Esophagus squamous epithelium (tissue), 5 donors: Measurements from ENCODE around the gene PTMA. TPM values are rescaled to one million over a fixed set of nuclear protein-coding genes. Genes with fewer than 3 reads are reported as not detected.
"Not testable (repeated sequence)": the region's sequence is repeated elsewhere in the genome, so short reads cannot be mapped to it uniquely, and the experiment has no call there.

ENCODE experiments used
- DNase-seq: peaks from one replicate; lab custom pipeline; 2025; lab: John Stamatoyannopoulos, UW
- H3K27ac ChIP-seq, 4 donors: fragments of 200-600 bp; sonication (generic); one replicate each; pipeline ENCODE4 v1.5.1; 2016 to 2019; ENCODE audit warnings: mild to moderate bottlenecking in 1 of 4
- H3K27me3 ChIP-seq, 4 donors: fragments of 200-600 bp; sonication (generic); 1 replicate in 3 of 4; 2 replicates in 1 of 4; pipeline versions ENCODE4 v1.5.1 to v1.6.0; 2017 to 2021; ENCODE audit warnings: antibody characterized with exemption in 1 of 4
- H3K36me3 ChIP-seq, 3 donors: fragments of 200-600 bp; sonication (generic); one replicate each; pipeline ENCODE4 v1.5.1; 2016 to 2019
- H3K4me1 ChIP-seq, 3 donors: fragments of 200-600 bp; sonication (generic); one replicate each; pipeline ENCODE4 v1.5.1; 2017 to 2019
- H3K4me3 ChIP-seq, 4 donors: fragments of 200-600 bp; sonication (generic); 1 replicate in 3 of 4; 2 replicates in 1 of 4; pipeline ENCODE4 v1.5.1; 2016 to 2019; ENCODE audit warnings: mild to moderate bottlenecking in 2 of 4, moderate library complexity in 1 of 4
- H3K9me3 ChIP-seq, 3 donors: fragments of 200-600 bp; sonication (generic); one replicate each; pipeline ENCODE4 v1.5.1; 2016 to 2019
- CTCF ChIP-seq, 6 experiments: fragments of 450-650 bp in 4 of 6; fragments of 200-600 bp in 2 of 6; sonication (generic) in 2 of 6; IDR thresholded peaks; one replicate each; pipeline ENCODE4 v1.5.1; 2016 to 2019; ENCODE audit warnings: antibody characterized with exemption in 6 of 6, mild to moderate bottlenecking in 4 of 6, moderate library complexity in 4 of 6
- POLR2A ChIP-seq, 4 donors: fragments of 450-650 bp; IDR thresholded peaks; one replicate each; pipeline ENCODE4 v1.6.1; 2017; ENCODE audit warnings: antibody characterized with exemption in 4 of 4, mild to moderate bottlenecking in 4 of 4, moderate library complexity in 3 of 4
- WGBS, 2 donors: methylation state at CpG; one replicate each; pipeline ENCODE4 v1.1.5; 2018; 5-methylcytosine and 5-hydroxymethylcytosine counted together
- intact Hi-C: fragments of 100-400 bp; cut with DNase I; formaldehyde crosslinking; loops from one replicate; pipeline ENCODE4 v1.15.0; 2022
- total RNA-seq, 4 donors: library from RNA; depleted of rRNA; stranded (reverse); fragments of >200 nt; gene quantifications; one replicate each; pipeline ENCODE4 v1.1.0, GENCODE V29; 2016
- donor health status: DM: yes; HTN: yes; CAD: no.

PTMA gene
- total RNA-seq, 4 donors from 2014 or later = 670 to 1,121 (median 903) TPM

DNA sequence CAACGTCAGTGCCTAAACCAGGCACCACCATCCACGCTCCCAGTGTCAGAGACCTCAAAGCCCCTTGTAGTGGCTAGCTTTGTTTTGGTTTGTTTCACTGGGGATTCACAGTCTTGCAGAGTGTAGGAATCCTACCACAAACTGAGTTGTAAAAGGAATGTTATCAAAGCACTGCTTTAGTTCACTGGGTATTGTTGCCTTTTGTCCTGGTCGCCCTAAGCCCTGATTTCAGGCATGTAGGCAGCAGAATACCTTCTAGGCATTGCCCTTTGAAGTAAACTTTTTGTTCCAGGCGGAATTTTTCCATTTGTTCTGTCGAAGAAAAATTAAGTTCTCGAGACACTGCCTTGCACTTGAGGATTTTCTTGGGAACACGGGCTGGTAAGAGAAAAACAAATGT, 29.4 kb downstream of the PTMA start:
- WGBS, 2 donors = 87 to 93% methylated on average over 6 to 7 of the region's 7 CpGs

GRCh38 chr2:231743376-231744116, 35.2 kb downstream of the PTMA start:
- H3K9me3 ChIP-seq = no peaks in the 10 kb centered on the region
- H3K4me3 ChIP-seq = no peak overlapping the region
- intact Hi-C loops = no loop called here
- peaks cover 0 to 9% (median 0%) of the 10 kb centered on the region in 3 donors for H3K36me3 ChIP-seq
- H3K4me1 ChIP-seq = no peaks in the 10 kb centered on the region
- TF ChIP-seq CTCF (IDR thresholded peaks at IDR 0.05) = no peak
- TF ChIP-seq POLR2A (IDR thresholded peaks at IDR 0.05) = no peak
- no peaks in the 10 kb centered on the region for H3K27me3 ChIP-seq
- H3K27ac ChIP-seq = no peak overlapping the region
- DNase-seq = no peak
- 49 to 58% methylated on average over 9 of the region's 9 CpGs for WGBS, 2 donors

More for the DNA sequence above, 29.4 kb downstream of the PTMA start:
- TF ChIP-seq CTCF (IDR thresholded peaks at IDR 0.05) (no peak), POLR2A (IDR thresholded peaks at IDR 0.05) (no peak)
- Histone ChIP-seq H3K4me1 (no peaks in the 10 kb centered on the region), H3K4me3 (no peak overlapping the region), H3K27me3 (no peaks in the 10 kb centered on the region), H3K9me3 (no peaks in the 10 kb centered on the region), H3K36me3 (peaks cover 0 to 53% (median 0%) of the 10 kb centered on the region in 3 donors), H3K27ac (no peak overlapping the region)
- intact Hi-C loops = no loop called here
- DNase-seq = no peak

GRCh38 chr2:231745303-231746038, 37.1 kb downstream of the PTMA start:
- 75 to 80% methylated on average over 6 of the region's 6 CpGs for WGBS, 2 donors
- Histone ChIP-seq H3K9me3 (no peaks in the 10 kb centered on the region), H3K27me3 (no peaks in the 10 kb centered on the region), H3K27ac (no peak overlapping the region), H3K36me3 (no peaks in the 10 kb centered on the region), H3K4me1 (no peaks in the 10 kb centered on the region), H3K4me3 (no peak overlapping the region)
- no peak for TF ChIP-seq POLR2A (IDR thresholded peaks at IDR 0.05)
- no peak for TF ChIP-seq CTCF (IDR thresholded peaks at IDR 0.05)
- intact Hi-C loops = no loop called here
- DNase-seq = no peak

- H3K27ac ChIP-seq, H3K4me3 ChIP-seq, H3K27me3 ChIP-seq, DNase-seq, H3K9me3 ChIP-seq, H3K4me1 ChIP-seq, intact Hi-C loops, H3K36me3 ChIP-seq: not testable (repeated sequence)
- WGBS, 2 donors = 86 to 89% methylated on average over 5 to 6 of the region's 6 CpGs
These were observed 40.0 kb downstream of the PTMA start for GRCh38 chr2:231748153-231748896.

- H3K9me3 ChIP-seq, H3K27ac ChIP-seq, H3K27me3 ChIP-seq, H3K4me3 ChIP-seq, H3K4me1 ChIP-seq, H3K36me3 ChIP-seq, DNase-seq, intact Hi-C loops: not testable (repeated sequence)
- WGBS, 2 donors = 86 to 93% methylated on average over 3 to 6 of the region's 10 CpGs
These were observed 40.7 kb downstream of the PTMA start for GRCh38 chr2:231749016-231749415.
